GM18502 (cell line): ENCODE results near the gene SYNE2.
"Not testable (repeated sequence)": the region's sequence is repeated elsewhere in the genome, so short reads cannot be mapped to it uniquely, and the experiment has no call there.

Experiments used
- ATAC-seq: cut with Tn5 transposase; IDR thresholded peaks from one replicate; pipeline ENCODE4 v1.9.1; 2021; ENCODE audit warnings: mild to moderate bottlenecking; ENCODE audit not compliant: unreplicated experiment, poor library complexity

The SYNE2 gene

DNA sequence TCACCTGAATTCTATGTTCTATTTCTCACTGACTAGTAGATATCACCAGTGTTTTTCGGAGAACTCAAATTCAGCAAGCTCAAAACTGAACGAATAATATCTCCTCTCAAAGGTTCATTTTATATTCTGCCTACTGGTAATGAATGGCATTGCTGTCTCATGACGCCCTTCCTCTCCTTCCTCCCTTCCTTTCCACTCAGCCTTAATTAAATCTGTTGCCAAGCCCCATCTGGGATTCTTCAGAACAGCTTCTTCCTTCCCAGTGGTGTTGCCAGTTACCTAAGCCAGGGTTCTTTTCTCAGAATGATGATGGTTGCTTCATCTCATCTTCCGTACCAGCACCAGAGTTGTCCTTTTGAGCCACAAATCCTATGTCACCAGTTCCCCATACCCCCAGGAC lies 143.2 kb downstream of the SYNE2 start:
- ATAC-seq: no peak

DNA sequence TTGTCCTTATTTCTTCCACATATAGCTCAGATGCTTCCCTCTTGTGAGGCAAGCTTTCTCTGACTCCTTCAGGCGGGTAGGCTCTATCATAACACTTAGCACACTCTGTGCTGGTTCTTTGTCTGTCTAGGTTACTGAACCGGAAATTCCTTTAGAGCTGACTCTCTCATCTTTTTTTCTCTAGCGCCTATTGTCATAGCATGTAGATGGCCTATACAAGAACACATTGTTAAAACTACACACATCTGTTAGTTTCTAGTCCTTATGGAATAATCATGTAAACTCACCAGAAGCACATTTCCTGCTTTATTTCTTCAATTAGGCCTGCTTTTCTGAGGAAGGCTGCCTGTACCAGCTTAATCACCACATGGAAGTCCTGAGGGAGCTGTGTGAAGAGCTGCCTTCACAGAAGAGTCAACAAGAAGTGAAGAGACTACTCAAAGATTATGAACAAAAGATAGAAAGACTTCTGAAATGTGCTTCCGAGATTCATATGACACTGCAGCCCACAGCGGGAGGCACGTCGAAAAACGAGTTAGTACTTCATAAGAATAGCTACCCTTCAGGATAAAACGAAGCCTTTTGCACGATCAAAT lies 143.9 kb downstream of the SYNE2 start:
- ATAC-seq: no peak

DNA sequence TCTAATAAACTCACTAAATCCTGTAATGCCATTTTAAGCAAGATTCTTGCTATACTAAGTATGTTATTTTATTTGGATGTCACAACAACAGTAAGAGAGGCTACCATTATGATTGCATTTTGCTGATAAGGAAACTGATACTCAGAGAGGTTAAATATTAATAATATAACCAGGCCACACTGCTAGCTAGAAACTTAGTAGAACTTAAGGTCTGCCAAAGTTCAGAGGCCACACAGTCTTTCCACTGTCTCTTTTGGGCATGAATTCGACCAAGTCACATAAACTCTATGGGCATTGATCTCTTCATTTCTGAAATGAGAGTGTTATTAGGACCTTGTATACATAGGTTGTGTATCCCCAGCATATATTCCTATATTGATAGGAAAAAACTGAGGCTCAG lies 147.9 kb downstream of the SYNE2 start:
- no peak for ATAC-seq

DNA sequence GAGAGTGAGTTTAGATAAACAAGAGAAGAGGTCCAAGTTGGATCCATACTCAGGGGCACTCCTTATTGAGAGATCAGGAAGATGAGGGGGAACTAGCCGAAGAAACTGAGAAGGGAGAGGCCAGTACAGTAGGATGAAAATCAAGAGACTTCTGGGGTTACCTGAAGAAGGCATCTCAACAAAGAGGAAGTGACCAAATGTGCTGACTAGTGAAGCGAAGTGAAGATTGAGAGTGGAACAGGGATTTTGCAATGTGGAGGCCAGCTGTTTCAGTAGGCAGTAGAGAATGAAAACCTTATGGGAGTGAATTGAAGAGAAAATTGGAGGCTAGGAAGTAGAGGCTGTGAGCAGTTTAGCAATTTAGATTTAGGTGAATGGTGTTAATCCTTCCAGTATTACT lies 153.0 kb downstream of the SYNE2 start:
- ATAC-seq: no peak

DNA sequence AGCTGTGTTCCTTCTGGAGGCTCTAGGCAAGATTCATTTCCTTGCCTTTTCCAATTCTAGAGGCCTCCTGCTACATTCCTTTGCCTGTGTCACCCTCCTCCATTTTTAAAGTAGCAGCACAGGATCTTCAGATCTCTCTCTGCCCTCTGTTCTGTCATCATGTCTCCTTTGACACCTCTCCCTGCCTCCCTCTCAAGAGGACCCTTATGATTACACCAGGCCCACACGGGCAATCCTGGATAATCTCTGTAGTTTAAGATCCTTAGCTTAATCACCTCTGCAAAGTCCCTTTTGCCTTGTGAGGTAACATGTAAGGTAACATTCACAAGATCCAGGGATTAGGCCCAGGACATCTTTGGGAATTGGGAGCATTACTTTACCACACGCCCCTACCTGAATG lies 155.2 kb downstream of the SYNE2 start:
- no peak for ATAC-seq

DNA sequence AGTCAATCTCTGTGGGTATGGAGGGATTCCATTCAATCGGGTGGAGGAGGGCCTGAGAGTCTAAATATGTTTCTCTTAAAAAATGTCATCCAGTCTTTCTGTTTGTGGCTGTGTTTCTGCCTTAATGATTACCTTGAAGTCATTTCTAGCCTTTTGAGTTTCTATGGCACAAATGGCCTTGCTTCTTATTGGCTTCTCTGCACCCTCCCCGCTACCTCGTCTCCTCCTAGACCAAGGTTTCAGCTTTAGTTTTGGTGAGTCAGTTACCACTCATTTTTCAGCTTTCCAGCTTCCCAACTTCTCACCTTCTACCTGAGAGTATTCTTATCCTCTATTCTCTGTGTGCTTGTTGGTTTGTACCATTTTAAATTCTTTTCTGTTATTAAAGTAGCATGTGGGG lies 159.2 kb downstream of the SYNE2 start:
- ATAC-seq: no peak

DNA sequence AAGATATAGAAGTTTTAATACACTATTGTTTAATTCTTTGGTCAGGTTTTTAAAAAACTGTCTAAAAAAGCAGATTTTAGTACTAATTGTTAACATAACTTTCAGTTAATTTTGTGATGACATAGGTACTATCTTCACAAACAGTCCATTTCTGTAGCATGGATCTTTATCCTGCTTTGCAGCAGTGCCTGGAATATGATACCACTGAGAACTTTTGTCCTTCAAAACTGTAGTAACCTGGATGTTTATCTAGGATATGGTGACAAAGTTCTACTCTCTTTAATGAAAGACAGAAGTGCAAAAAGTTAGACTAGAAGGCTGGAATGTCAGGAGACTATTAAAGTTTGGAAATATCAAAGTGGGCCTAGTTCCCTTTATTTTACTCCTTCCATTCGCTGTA lies 159.9 kb downstream of the SYNE2 start:
- no peak for ATAC-seq

DNA sequence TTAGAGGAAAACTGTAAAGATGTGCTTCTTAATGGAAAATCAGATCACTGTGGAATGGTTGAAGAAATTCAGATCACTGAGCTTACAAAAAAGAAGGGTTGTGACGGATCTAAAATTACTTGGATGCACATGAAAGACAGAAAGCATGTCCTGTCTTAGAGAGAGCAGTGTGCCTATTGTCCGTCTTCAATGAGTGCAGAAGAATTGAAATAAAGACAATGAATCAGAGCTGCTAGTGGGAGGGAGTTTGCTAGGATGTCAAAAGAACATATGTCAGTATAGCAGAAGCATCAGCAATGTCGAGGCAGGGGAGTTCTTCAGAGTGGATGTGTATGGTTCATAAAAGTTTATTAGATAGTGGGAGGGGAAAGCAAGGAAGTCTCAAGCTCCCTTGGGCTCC lies 172.7 kb downstream of the SYNE2 start:
- no peak for ATAC-seq

DNA sequence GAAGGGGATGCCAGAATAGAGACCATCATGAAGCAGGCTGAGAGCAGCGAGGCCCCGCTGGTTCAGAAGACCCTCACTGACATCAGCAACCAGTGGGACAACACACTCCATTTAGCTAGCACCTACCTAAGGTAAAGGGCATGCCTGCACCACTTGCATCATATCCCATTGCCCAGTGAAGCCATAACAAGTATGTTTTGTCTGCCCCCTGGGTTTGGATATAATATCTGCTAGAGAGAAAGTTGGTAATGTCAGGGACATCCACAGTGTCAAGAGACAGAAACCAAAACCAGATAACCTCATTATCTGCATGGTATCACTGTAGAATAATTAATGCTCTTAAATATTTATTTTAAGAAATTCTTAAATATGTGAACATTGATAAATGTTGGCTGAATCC lies 173.8 kb downstream of the SYNE2 start:
- ATAC-seq: no peak

DNA sequence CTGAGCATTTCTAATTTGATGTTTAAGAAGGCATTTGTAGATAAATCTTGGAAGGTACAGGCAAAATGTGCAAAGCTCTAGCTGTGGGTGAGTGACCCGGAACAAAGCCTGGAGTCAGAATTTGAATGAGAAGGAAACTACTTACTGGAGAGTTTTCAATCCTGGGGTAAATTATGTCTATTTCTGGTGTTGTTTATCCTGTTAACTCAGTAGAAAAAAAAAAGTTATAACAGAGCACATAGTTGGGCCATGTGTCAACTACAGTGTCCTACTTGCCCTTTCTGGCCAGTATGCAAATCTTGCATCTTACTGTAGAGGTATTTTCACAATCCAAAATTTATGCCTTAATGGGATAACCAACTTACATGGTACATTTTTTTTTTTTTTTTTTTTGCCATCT lies 182.3 kb downstream of the SYNE2 start:
- no peak for ATAC-seq

DNA sequence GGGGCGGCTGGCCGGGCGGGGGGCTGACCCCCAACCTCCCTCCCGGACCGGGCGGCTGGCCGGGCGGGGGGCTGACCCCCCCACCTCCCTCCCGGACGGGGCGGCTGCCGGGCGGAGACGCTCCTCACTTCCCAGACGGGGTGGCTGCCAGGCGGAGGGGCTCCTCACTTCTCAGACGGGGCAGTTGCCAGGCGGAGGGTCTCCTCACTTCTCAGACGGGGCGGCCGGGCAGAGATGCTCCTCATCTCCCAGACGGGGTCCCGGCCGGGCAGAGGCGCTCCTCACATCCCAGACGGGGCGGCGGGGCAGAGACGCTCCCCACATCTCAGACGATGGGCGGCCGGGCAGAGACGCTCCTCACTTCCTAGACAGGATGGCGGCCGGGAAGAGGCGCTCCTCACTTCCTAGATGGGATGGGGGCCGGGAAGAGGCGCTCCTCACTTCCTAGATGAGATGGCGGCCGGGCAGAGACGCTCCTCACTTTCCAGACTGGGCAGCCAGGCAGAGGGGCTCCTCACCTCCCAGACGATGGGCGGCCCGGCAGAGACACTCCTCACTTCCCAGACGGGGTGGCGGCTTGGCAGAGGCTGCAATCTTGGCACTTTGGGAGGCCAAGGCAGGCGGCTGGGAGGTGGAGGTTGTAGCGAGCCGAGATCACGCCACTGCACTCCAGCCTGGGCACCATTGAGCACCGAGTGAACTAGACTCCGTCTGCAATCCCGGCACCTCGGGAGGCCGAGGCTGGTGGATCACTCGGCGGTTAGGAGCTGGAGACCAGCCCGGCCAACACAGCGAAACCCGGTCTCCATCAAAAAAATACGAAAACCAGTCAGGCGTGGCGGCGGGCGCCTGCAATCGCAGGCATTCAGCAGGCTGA lies 185.3 kb downstream of the SYNE2 start:
- ATAC-seq: not testable (repeated sequence)

DNA sequence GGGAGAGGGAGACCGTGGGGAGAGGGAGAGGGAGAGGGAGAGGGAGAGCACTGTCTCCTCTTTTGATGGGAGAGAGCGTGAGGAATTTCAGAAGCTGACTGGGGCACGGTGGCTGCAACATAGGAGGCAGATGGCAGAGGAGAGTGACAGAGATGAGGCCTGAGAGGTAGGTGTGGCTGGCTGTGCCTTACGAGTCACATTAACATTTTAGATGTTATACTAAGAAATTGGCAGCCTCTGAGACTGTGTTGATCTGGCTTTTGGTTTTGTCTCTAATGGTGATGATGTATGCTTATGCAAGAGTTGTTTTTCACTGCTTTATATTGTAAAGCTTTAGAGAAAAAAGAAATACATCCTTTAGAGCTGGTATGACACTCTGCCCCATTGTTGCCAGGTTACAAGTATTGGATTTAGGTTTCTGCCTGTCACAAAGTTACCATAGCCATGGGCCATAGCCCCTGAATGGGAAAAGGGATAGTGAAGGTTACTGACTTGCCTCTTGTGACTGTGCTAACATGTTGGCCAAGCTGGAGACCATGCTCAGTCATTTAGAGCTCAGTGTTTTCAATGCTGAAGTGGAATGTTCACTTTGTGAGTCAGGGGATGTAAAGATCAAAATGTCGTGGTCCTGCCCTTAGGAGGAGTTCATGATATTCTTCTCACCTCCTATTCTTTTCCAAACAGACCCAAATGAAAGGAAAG lies 186.2 kb downstream of the SYNE2 start:
- no peak for ATAC-seq

DNA sequence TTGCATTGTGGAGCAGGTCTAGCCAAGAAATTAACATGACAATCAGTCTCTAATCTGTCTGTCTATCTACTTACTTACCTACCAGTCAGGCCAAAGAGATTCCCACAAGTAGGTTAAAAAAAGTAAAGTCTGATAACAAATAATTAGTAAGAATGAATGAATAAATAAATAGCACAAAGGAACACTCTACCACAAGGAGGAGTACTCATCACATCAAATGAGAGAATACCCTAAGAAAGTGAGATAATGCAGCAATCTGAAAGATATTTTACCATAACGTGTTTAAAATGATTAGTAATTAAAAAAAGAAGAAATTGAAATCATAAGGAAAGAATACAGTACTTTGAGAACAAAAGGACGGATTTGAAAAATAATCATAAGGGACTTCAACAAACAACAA lies 187.2 kb downstream of the SYNE2 start:
- no peak for ATAC-seq

DNA sequence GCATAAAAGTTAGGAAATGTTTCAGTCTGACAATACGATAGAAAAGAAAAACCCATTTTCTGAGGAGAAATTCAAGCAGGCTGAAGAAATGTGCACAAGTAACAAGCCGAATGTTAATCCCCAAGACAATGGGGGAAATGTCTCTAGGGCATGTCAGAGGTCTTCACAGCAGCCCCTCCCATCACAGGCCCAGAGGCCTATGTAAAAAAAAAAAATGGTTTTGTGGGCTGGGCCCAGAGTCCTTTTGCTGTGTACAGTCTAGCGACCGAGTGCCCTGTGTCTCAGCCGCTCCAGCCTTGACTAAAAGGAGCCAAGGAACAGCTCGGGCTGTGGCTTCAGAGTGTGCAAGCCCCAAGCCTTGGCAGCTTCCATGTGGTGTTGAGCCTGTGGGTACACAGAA lies 190.5 kb downstream of the SYNE2 start:
- ATAC-seq: not testable (repeated sequence)

DNA sequence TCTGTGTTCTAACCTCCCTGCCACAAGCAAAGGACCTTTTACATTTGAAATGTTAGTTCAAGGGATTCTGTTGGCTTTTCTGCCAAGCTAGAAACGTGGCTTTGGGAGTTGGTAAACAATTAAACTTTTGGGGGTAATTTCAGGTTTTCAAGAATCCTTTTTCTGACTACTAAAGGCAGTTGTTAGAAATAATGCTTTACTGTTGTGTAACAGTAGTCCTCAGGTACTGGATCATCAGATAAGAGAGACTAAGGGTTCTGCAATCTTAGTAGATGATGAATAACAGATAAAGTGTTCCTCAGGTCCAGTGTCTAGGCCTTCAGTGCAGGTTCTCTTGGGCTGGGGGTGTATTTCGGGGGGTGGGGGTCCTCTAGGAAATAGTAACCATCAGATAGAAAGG lies 192.3 kb downstream of the SYNE2 start:
- ATAC-seq: no peak

DNA sequence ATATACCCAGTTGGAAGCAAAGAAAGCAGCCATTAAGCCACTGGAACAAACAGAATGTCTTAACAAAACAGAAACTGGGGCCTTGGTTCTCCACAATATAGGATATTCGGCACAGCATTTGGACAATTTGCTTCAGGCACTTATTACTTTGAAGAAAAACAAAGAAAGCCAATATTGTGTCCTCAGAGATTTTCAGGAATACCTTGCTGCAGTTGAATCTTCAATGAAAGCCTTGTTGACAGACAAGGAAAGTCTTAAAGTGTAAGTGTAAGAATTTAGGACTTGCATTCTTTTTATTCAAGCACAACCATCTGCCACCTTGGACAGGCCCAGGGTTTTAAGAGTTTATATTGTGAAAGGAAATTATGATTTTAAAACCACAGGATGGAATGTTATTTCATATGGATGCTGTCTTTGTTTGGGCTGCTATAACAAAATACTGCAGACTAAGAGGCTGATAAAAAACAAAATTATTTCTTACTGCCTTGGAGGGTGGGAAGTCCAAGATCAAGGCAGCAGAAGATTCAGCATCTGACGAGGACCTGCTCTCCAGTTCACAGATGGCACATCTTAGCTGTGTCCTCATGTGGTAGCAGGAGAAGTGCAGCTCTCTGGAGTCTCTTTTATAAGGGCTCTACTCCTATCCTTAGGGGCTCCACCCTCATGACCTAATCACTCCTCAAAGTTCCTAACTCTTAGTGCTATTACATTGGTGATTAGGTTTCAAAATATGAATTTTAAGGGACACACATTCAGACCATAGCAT lies 197.0 kb downstream of the SYNE2 start:
- ATAC-seq: no peak

DNA sequence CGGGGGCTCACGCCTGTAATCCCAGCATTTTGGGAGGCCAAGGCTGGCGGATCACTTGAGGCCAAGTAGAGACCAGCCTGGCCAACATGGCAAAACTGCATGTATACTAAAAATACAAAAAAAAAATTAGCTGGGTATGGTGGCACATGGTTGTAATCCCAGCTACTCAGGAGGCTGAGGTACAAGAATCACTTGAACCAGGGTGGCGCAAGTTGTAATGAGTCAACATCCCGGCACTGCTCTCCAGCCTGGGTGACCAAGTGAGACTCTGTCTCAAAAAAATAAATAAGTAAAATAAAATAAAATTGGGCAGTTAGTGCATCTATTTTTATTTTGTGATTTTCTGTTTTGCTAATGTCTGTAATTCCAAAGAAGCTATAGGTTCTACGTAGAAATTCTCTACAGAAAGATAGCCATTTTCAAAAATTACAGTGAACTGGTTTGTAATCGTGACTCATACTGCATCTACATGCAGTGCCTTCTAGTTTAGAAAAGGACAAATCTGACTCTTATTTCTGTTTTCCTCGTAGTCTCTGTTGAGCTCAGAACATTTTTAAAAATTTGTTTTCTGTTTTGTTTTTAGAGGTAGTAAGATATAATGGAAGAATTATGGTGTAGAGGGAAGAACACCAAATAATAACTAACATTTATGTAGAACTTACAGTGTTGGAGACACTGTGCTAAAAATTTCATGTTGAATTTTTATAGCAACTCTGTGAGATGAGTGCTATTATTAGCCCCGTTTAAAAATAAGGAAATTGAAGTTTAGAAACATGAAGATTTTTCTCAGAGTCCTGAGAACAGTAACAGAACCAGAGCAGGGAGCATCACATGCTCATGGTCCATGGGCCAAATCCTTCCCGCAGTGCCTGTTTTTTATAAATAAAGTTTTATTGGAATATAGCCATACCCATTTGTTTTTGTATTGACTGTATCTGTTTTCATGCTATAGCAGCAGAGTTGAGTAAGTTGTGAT lies 201.2 kb downstream of the SYNE2 start:
- ATAC-seq: no peak

DNA sequence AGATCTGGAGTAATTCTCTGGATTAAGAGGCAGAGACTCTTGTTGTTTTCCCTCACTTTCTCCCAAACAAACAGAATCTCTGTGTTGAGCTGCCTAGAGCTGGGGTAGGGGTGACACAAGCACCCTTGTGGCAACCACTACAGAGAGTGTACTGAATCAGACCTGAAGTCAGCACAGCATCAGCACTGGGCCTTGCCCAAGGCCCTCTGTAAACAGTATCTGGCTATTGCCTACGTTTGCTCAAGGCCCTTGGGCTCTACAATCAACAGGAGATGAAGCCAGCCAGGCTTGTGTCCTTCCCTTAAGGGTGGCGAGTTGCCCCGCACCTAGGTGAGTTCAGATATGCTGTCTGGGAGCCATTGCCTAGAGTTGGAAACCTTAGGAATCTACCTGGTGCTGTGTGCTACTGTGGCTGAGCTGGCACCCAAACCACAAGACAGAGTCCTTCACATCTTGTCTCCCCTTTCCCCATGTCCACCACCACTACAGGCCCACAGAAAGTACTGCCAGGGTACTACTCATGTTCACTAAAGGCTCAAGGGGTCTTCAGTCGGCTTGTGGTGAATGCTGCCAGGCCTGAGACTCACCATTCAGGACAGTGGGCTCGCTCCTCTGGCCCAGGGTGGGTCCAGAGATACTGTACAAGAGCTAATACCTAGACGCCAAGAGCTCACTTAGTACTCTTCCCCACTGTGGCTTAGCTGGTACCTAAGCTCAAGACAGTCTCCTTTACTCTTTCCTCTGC lies 206.8 kb downstream of the SYNE2 start:
- no peak for ATAC-seq

DNA sequence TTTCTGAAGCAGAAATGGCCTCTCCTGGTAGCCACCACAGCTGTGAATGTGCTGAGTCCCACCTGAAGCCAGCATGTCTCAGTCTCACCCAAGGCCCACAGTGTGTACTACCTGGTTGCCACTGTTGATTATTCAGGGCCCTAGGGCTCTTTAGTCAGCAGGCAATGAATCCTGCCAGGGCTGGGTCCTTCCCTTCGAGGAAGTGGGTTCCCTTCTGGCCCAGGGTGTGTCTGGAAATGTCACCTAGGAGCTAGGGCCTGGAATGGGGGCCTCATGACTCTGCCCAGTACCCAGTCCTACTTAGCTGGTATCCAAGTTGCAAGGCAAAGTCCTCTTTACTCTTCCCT lies 207.4 kb downstream of the SYNE2 start:
- no peak for ATAC-seq
